ENCODE measurements around the gene CTDSPL.

- TF ChIP-seq CTCF (conservative IDR thresholded peaks at IDR 0.05; ENCODE audit: low read depth, low read length) (no peak), EZH2 (IDR thresholded peaks at IDR 0.05; ENCODE audit: borderline replicate concordance, low read depth, low read length, poor library complexity, severe bottlenecking) (no peak)
Measured at GRCh38 chr3:38007754-38008090, 146.0 kb downstream of the CTDSPL start.

Measured in A673 (cell line).